HepG2 (cell line): ENCODE data around the gene RAP1GAP2. TPM values are rescaled to one million over a fixed set of nuclear protein-coding genes. Genes with fewer than 3 reads are reported as not detected.

Experiments used
- BRCA1 ChIP-seq: sonication (generic); formaldehyde crosslinking; IDR thresholded peaks from 2 replicates; pipeline ENCODE4 v1.4.0; 2020; ENCODE audit warnings: missing genetic modification reagents
- CBX1 ChIP-seq: IDR thresholded peaks from one replicate; pipeline ENCODE4 v1.6.1; 2016; ENCODE audit warnings: antibody characterized with exemption, low read depth
- CBX5 ChIP-seq: sonication (generic); formaldehyde crosslinking; IDR thresholded peaks from 2 replicates; pipeline ENCODE4 v1.4.0; 2020; ENCODE audit warnings: missing genetic modification reagents, borderline replicate concordance
- CHD2 ChIP-seq: IDR thresholded peaks from 2 replicates; pipeline ENCODE4 v1.6.1; 2011; ENCODE audit warnings: low read depth, low read length, improper control_type of control experiment
- HDAC1 ChIP-seq: sonication (generic); formaldehyde crosslinking; IDR thresholded peaks from 2 replicates; pipeline ENCODE4 v1.5.1; 2020; ENCODE audit warnings: mild to moderate bottlenecking, missing genetic modification reagents
- HMG20B ChIP-seq: conservative IDR thresholded peaks from 2 replicates; pipeline ENCODE4 v1.6.1; 2016; ENCODE audit warnings: missing genetic modification reagents, missing compliant biosample characterization
- MED1 ChIP-seq: sonication (generic); formaldehyde crosslinking; IDR thresholded peaks from 2 replicates; pipeline ENCODE4 v1.4.0; 2020; ENCODE audit warnings: missing genetic modification reagents
- MIER2 ChIP-seq: IDR thresholded peaks from 2 replicates; pipeline ENCODE4 v1.6.1; 2016; ENCODE audit warnings: missing biosample characterization, missing genetic modification reagents
- MIER3 ChIP-seq: IDR thresholded peaks from 2 replicates; pipeline ENCODE4 v1.6.1; 2016; ENCODE audit warnings: missing compliant biosample characterization, borderline replicate concordance
- PAX8 ChIP-seq: sonication (generic); formaldehyde crosslinking; IDR thresholded peaks from 2 replicates; pipeline ENCODE4 v1.8.0; 2022; ENCODE audit warnings: mild to moderate bottlenecking, missing genetic modification reagents, borderline replicate concordance
- RARA ChIP-seq: IDR thresholded peaks from 2 replicates; pipeline ENCODE4 v1.6.1; 2016; ENCODE audit warnings: missing genetic modification reagents, missing compliant biosample characterization
- SETDB1 ChIP-seq: sonication (generic); formaldehyde crosslinking; IDR thresholded peaks from 2 replicates; pipeline ENCODE4 v1.5.1; 2020; ENCODE audit warnings: missing genetic modification reagents, mild to moderate bottlenecking, borderline replicate concordance
- ZBTB8A ChIP-seq: sonication (generic); formaldehyde crosslinking; IDR thresholded peaks from 2 replicates; pipeline ENCODE4 v1.4.0; 2020; ENCODE audit warnings: mild to moderate bottlenecking, low read depth, missing genetic modification reagents, borderline replicate concordance
- ZMYM2 ChIP-seq: sonication (generic); formaldehyde crosslinking; IDR thresholded peaks from 2 replicates; pipeline ENCODE4 v1.8.0; 2022; ENCODE audit warnings: mild to moderate bottlenecking, missing genetic modification reagents
- ZNF24 ChIP-seq: fragments of 450-650 bp; IDR thresholded peaks from 2 replicates; pipeline ENCODE4 v1.6.1; 2017; ENCODE audit warnings: antibody characterized with exemption, mild to moderate bottlenecking
- ZNF274 ChIP-seq: sonication (generic); formaldehyde crosslinking; IDR thresholded peaks from 2 replicates; pipeline ENCODE4 v1.5.1; 2020; ENCODE audit warnings: mild to moderate bottlenecking, missing genetic modification reagents
- ZNF30 ChIP-seq: sonication (generic); formaldehyde crosslinking; IDR thresholded peaks from 2 replicates; pipeline ENCODE4 v1.5.0; 2020; ENCODE audit warnings: mild to moderate bottlenecking, missing genetic modification reagents
- ZNF546 ChIP-seq: sonication (generic); formaldehyde crosslinking; conservative IDR thresholded peaks from 2 replicates; pipeline ENCODE4 v1.8.1; 2023; ENCODE audit warnings: mild to moderate bottlenecking, missing genetic modification reagents
- ZNF773 ChIP-seq: sonication (generic); formaldehyde crosslinking; IDR thresholded peaks from 2 replicates; pipeline ENCODE4 v1.4.0; 2020; ENCODE audit warnings: missing genetic modification reagents, borderline replicate concordance
- ZNF879 ChIP-seq: sonication (generic); formaldehyde crosslinking; IDR thresholded peaks from 2 replicates; pipeline ENCODE4 v1.8.1; 2023; ENCODE audit warnings: missing genetic modification reagents
- ZSCAN29 ChIP-seq: sonication (generic); formaldehyde crosslinking; conservative IDR thresholded peaks from 2 replicates; pipeline ENCODE4 v1.4.0; 2020; ENCODE audit warnings: mild to moderate bottlenecking, missing genetic modification reagents
- polyA plus RNA-seq, 8 experiments: library from polyadenylated mRNA; depleted of rRNA in 3 of 8; stranded (reverse) in 7 of 8; unstranded in 1 of 8; fragments of >200 nt; fragmentation: Illumina TruSeq in 4 of 8; extraction: Trizol in 4 of 8; gene quantifications; 2 replicates each; pipeline versions ENCODE4 v1.2.1 to v1.2.3, GENCODE V29; 2011 to 2016; ENCODE audit warnings: low read depth in 4 of 8, missing spikeins in 1 of 8, mixed read lengths in 1 of 8; ENCODE audit not compliant: insufficient read depth in 1 of 8
- total RNA-seq, 5 experiments: library from RNA; depleted of rRNA; stranded (reverse); fragments of >200 nt; fragmentation: Illumina TruSeq; extraction: Trizol; gene quantifications; 2 replicates each; pipeline ENCODE4 v1.2.3, GENCODE V29; 2016; ENCODE audit warnings: low read depth in 1 of 5
- TF ChIP-seq, protein P1 (sequence below): IDR thresholded peaks from 2 replicates; pipeline ENCODE4 v1.6.1; 2012; ENCODE audit warnings: inconsistent platforms
- TF ChIP-seq, protein P2 (sequence below): sonication (generic); formaldehyde crosslinking; IDR thresholded peaks from 2 replicates; pipeline ENCODE4 v1.4.0; 2020; ENCODE audit warnings: mild to moderate bottlenecking, missing genetic modification reagents
- TF ChIP-seq, protein P3 (sequence below): sonication (generic); formaldehyde crosslinking; IDR thresholded peaks from 2 replicates; pipeline ENCODE4 v1.5.0; 2020; ENCODE audit warnings: missing genetic modification reagents
- TF ChIP-seq, protein P4 (sequence below): sonication (generic); formaldehyde crosslinking; IDR thresholded peaks from 2 replicates; pipeline ENCODE4 v1.5.0; 2020; ENCODE audit warnings: missing genetic modification reagents
- TF ChIP-seq, protein P5 (sequence below): sonication (generic); formaldehyde crosslinking; IDR thresholded peaks from 2 replicates; pipeline ENCODE4 v1.8.1; 2023; ENCODE audit warnings: missing genetic modification reagents, mild to moderate bottlenecking, borderline replicate concordance
- TF ChIP-seq, protein P6 (sequence below): sonication (generic); formaldehyde crosslinking; IDR thresholded peaks from 2 replicates; pipeline ENCODE4 v1.5.0; 2020; ENCODE audit warnings: mild to moderate bottlenecking, missing genetic modification reagents, moderate library complexity

The RAP1GAP2 gene
- total and polyA plus RNA-seq, 2 of the 13 experiments (the other 11 are each of a cell fraction or from before 2014, with no cell fraction given), result 10.9 to 12.0 TPM

DNA sequence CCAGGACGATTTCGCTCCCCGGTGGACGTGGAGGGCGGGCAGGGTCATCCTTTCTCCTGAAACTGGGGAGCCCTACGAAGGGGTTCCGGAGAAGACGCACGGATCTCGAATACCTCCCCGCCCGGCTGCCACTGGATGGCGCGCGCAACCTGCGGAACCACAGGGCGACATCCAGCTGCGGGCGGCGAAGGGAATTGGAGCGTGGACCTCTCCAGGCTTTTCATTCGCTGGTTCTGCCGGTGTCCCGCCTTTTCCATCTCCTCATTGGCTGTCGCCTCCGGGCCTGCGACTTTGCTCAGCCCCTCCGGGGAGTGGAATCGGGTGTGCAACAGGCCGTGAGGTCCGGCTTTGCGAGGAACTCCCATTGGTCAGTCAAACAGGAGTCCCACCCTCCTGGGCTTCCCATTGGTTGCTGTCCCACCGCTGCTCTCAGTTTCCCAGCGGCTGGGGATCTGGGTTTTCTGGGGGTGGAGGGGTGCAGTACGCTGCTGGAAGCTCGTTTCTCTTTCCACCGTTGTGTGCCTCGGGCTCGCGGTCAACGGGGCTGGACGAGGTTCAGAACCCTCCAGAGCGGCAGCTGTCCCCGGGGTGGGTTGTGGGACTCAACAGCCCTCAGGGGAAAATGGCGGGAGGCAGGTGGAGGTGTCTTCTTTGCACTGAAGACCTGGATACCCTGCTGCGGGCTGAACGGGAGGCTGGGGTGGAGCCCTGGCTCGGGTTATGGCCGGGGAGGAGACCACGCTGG is 252.7 kb downstream of the RAP1GAP2 start (continued):
- peak; percentile 53; the same call in 1 of the 2 replicates for TF ChIP-seq MIER3 (CRISPR knock-in tag)
- TF ChIP-seq ZNF274 (CRISPR knock-in tag), result no peak; the same call in 1 of the 2 replicates
- TF ChIP-seq RARA (CRISPR knock-in tag), result no peak
- no peak; the same call in 1 of the 2 replicates for TF ChIP-seq ZNF879 (CRISPR knock-in tag)
- TF ChIP-seq, protein P1, sequence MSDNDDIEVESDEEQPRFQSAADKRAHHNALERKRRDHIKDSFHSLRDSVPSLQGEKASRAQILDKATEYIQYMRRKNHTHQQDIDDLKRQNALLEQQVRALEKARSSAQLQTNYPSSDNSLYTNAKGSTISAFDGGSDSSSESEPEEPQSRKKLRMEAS, result no peak; the same call in 1 of the 2 replicates
- no peak; the same call in 1 of the 2 replicates for TF ChIP-seq MED1 (CRISPR knock-in tag)
- no peak for TF ChIP-seq SETDB1 (CRISPR knock-in tag)
- 0 out of 2 replicates have a peak, but pooled peaks have one; percentile 57 for TF ChIP-seq HDAC1 (CRISPR knock-in tag)
- TF ChIP-seq, protein P2, sequence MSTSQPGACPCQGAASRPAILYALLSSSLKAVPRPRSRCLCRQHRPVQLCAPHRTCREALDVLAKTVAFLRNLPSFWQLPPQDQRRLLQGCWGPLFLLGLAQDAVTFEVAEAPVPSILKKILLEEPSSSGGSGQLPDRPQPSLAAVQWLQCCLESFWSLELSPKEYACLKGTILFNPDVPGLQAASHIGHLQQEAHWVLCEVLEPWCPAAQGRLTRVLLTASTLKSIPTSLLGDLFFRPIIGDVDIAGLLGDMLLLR (CRISPR knock-in tag), result no peak
- no peak for TF ChIP-seq PAX8
- no peak for TF ChIP-seq ZSCAN29 (CRISPR knock-in tag)
- TF ChIP-seq ZNF546 (CRISPR knock-in tag), result no peak
- TF ChIP-seq, protein P3, sequence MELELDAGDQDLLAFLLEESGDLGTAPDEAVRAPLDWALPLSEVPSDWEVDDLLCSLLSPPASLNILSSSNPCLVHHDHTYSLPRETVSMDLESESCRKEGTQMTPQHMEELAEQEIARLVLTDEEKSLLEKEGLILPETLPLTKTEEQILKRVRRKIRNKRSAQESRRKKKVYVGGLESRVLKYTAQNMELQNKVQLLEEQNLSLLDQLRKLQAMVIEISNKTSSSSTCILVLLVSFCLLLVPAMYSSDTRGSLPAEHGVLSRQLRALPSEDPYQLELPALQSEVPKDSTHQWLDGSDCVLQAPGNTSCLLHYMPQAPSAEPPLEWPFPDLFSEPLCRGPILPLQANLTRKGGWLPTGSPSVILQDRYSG (CRISPR knock-in tag), result no peak
- no peak for TF ChIP-seq ZNF24
- peak; percentile 79; the same call in 1 of the 2 replicates for TF ChIP-seq CBX5
- TF ChIP-seq, protein P4, sequence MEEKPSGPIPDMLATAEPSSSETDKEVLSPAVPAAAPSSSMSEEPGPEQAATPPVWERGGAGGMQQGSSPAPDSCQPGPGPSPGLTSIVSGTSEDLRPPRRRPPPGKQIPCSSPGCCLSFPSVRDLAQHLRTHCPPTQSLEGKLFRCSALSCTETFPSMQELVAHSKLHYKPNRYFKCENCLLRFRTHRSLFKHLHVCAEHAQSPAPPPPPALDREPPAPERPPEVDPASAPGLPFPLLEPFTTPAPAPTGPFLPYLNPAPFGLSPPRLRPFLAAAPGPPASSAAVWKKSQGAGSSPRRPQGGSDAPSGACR (CRISPR knock-in tag), result no peak
- TF ChIP-seq BRCA1 (CRISPR knock-in tag), result no peak
- TF ChIP-seq ZNF773 (CRISPR knock-in tag), result no peak
- TF ChIP-seq ZMYM2 (CRISPR knock-in tag), result no peak
- TF ChIP-seq, protein P5, sequence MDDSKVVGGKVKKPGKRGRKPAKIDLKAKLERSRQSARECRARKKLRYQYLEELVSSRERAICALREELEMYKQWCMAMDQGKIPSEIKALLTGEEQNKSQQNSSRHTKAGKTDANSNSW (CRISPR knock-in tag), result no peak
- TF ChIP-seq, protein P6, sequence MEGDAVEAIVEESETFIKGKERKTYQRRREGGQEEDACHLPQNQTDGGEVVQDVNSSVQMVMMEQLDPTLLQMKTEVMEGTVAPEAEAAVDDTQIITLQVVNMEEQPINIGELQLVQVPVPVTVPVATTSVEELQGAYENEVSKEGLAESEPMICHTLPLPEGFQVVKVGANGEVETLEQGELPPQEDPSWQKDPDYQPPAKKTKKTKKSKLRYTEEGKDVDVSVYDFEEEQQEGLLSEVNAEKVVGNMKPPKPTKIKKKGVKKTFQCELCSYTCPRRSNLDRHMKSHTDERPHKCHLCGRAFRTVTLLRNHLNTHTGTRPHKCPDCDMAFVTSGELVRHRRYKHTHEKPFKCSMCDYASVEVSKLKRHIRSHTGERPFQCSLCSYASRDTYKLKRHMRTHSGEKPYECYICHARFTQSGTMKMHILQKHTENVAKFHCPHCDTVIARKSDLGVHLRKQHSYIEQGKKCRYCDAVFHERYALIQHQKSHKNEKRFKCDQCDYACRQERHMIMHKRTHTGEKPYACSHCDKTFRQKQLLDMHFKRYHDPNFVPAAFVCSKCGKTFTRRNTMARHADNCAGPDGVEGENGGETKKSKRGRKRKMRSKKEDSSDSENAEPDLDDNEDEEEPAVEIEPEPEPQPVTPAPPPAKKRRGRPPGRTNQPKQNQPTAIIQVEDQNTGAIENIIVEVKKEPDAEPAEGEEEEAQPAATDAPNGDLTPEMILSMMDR (CRISPR knock-in tag), result peak; percentile 97
- 0 out of 2 replicates have a peak, but pooled peaks have one; percentile 30 for TF ChIP-seq ZBTB8A (CRISPR knock-in tag)
- TF ChIP-seq MIER2, result 0 out of 2 replicates have a peak, but pooled peaks have one; percentile 58
- peak; percentile 96 for TF ChIP-seq CBX1
- no peak for TF ChIP-seq HMG20B (CRISPR knock-in tag)
- no peak for TF ChIP-seq ZNF30 (CRISPR knock-in tag)
- TF ChIP-seq CHD2, result no peak
